NT2/D1 (cell line): ENCODE measurements around the gene ZP3.
"Not testable (repeated sequence)": the region's sequence is repeated elsewhere in the genome, so short reads cannot be mapped to it uniquely, and the experiment has no call there.

Experiments used
- SUZ12 ChIP-seq: IDR thresholded peaks from 2 replicates; pipeline ENCODE4 v1.6.1; 2011; ENCODE audit not compliant: insufficient read length, insufficient read depth; ENCODE audit errors: extremely low read depth
- YY1 ChIP-seq: IDR thresholded peaks from 2 replicates; pipeline ENCODE4 v1.6.1; 2011; ENCODE audit not compliant: insufficient read length, insufficient read depth
- ZNF274 ChIP-seq: IDR thresholded peaks from 2 replicates; pipeline ENCODE4 v1.6.1; 2011; ENCODE audit warnings: mild to moderate bottlenecking, low read depth, low read length

GRCh38 chr7:76483081-76483480 is 58.3 kb downstream of the ZP3 start:
- not testable (repeated sequence) for TF ChIP-seq ZNF274, SUZ12, YY1
